Liver (tissue), 9 donors: ENCODE results near the gene HRH3. TPM values are rescaled to one million over a fixed set of nuclear protein-coding genes. Genes with fewer than 3 reads are reported as not detected.

ENCODE experiments used
- DNase-seq: peaks from one replicate; pipeline ENCODE4 v3.0.0-alpha.2; 2017; ENCODE audit warnings: low spot score
- H3K27ac ChIP-seq, 2 donors: one replicate each; pipeline ENCODE4 v1.7.0; 2013; ENCODE audit warnings: inconsistent platforms in 2 of 2, low read length in 2 of 2, control low read depth in 1 of 2, low read depth in 1 of 2, mild to moderate bottlenecking in 1 of 2
- H3K27me3 ChIP-seq, 4 donors: one replicate each; pipeline versions ENCODE4 v1.6.1 to v1.7.0; 2013; ENCODE audit warnings: low read length in 3 of 4, inconsistent platforms in 1 of 4, mild to moderate bottlenecking in 1 of 4, moderate library complexity in 1 of 4; ENCODE audit not compliant: control insufficient read depth in 4 of 4, insufficient read depth in 4 of 4
- H3K36me3 ChIP-seq, 4 donors: one replicate each; pipeline versions ENCODE4 v1.6.1 to v1.7.0; 2013; ENCODE audit warnings: low read length in 3 of 4, mild to moderate bottlenecking in 3 of 4, low read depth in 1 of 4, moderate library complexity in 1 of 4; ENCODE audit not compliant: control insufficient read depth in 4 of 4, insufficient read depth in 3 of 4
- H3K4me1 ChIP-seq, 4 donors: one replicate each; pipeline versions ENCODE4 v1.6.1 to v1.7.0; 2013; ENCODE audit warnings: low read length in 3 of 4, mild to moderate bottlenecking in 3 of 4, moderate library complexity in 1 of 4; ENCODE audit not compliant: control insufficient read depth in 4 of 4, insufficient read depth in 4 of 4
- H3K4me3 ChIP-seq, 3 donors: one replicate each; pipeline versions ENCODE4 v1.6.1 to v1.7.0; 2013; ENCODE audit warnings: low read length in 3 of 3, control low read depth in 1 of 3, low read depth in 1 of 3, mild to moderate bottlenecking in 1 of 3
- H3K9ac ChIP-seq, 2 donors: one replicate each; pipeline ENCODE4 v1.7.0; 2013; ENCODE audit warnings: low read length in 2 of 2, mild to moderate bottlenecking in 2 of 2, moderate library complexity in 2 of 2, control low read depth in 1 of 2, low read depth in 1 of 2
- H3K9me3 ChIP-seq, 4 donors: one replicate each; pipeline versions ENCODE4 v1.6.1 to v1.7.0; 2013; ENCODE audit warnings: low read length in 3 of 4; ENCODE audit not compliant: control insufficient read depth in 4 of 4
- EGR1 ChIP-seq, 2 donors: IDR thresholded peaks; 2 replicates each; pipeline ENCODE4 v1.6.1; 2016 to 2018; ENCODE audit warnings: antibody characterized with exemption in 2 of 2, low read depth in 2 of 2
- FOXA1 ChIP-seq: IDR thresholded peaks from 2 replicates; pipeline ENCODE4 v1.6.1; 2016; ENCODE audit warnings: antibody characterized with exemption
- FOXA2 ChIP-seq: IDR thresholded peaks from 2 replicates; pipeline ENCODE4 v1.6.1; 2016; ENCODE audit warnings: antibody characterized with exemption
- GABPA ChIP-seq, 2 donors: IDR thresholded peaks in 1 of 2; conservative IDR thresholded peaks in 1 of 2; 2 replicates each; pipeline ENCODE4 v1.6.1; 2016; ENCODE audit warnings: antibody characterized with exemption in 2 of 2, mild to moderate bottlenecking in 1 of 2, moderate library complexity in 1 of 2
- HNF4A ChIP-seq, 2 donors: conservative IDR thresholded peaks; 2 replicates each; pipeline ENCODE4 v1.6.1; 2016; ENCODE audit warnings: antibody characterized with exemption in 2 of 2, mild to moderate bottlenecking in 2 of 2
- HNF4G ChIP-seq: IDR thresholded peaks from 2 replicates; pipeline ENCODE4 v1.6.1; 2016; ENCODE audit warnings: antibody characterized with exemption
- JUND ChIP-seq, 2 donors: IDR thresholded peaks; 2 replicates each; pipeline ENCODE4 v1.6.1; 2016; ENCODE audit warnings: antibody characterized with exemption in 2 of 2
- NR2F2 ChIP-seq: IDR thresholded peaks from 2 replicates; pipeline ENCODE4 v1.6.1; 2016; ENCODE audit warnings: antibody characterized with exemption
- RAD21 ChIP-seq, 2 donors: IDR thresholded peaks; 2 replicates each; pipeline ENCODE4 v1.6.1; 2016; ENCODE audit warnings: antibody characterized with exemption in 2 of 2, mild to moderate bottlenecking in 2 of 2
- RXRA ChIP-seq, 2 donors: IDR thresholded peaks; 2 replicates each; pipeline ENCODE4 v1.6.1; 2017 to 2018; ENCODE audit warnings: antibody characterized with exemption in 2 of 2, mild to moderate bottlenecking in 1 of 2
- SP1 ChIP-seq: IDR thresholded peaks from 2 replicates; pipeline ENCODE4 v1.6.1; 2018; ENCODE audit warnings: antibody characterized with exemption, mild to moderate bottlenecking
- TAF1 ChIP-seq: conservative IDR thresholded peaks from 2 replicates; pipeline ENCODE4 v1.6.1; 2016; ENCODE audit warnings: antibody characterized with exemption, mild to moderate bottlenecking
- YY1 ChIP-seq: IDR thresholded peaks from 2 replicates; pipeline ENCODE4 v1.6.1; 2016; ENCODE audit warnings: antibody characterized with exemption, mild to moderate bottlenecking
- WGBS: extraction: QIAGEN DNeasy Blood & Tissue Kit; methylation state at CpG from one replicate; pipeline ENCODE4 v1.1.7; 2013; 5-methylcytosine and 5-hydroxymethylcytosine counted together
- polyA plus RNA-seq, 2 donors: library from polyadenylated mRNA; stranded (reverse) in 1 of 2; unstranded in 1 of 2; fragments of 200-250 nt in 1 of 2; fragments of >200 nt in 1 of 2; fragmentation: Nextera tagmentation in 1 of 2; extraction: Ambion mirVana in 1 of 2; gene quantifications; one replicate each; pipeline versions ENCODE4 v1.2.1 to v1.2.3, GENCODE V29; 2013 to 2015
- total RNA-seq, 2 donors: library from RNA; depleted of rRNA; stranded (reverse); fragments of >200 nt; gene quantifications; one replicate each; pipeline ENCODE4 v1.2.3, GENCODE V29; 2014
- TF ChIP-seq, protein P1 (sequence below): IDR thresholded peaks from 2 replicates; pipeline ENCODE4 v1.6.1; 2016; ENCODE audit warnings: antibody characterized with exemption
- TF ChIP-seq, protein P2 (sequence below): fragments of 150-350 bp; IDR thresholded peaks from 2 replicates; pipeline ENCODE4 v1.5.1; 2017; ENCODE audit warnings: improper control_type of control experiment, low read depth, low read length; ENCODE audit not compliant: missing input control
- TF ChIP-seq, protein P3 (sequence below): IDR thresholded peaks from 2 replicates; pipeline ENCODE4 v1.6.1; 2016; ENCODE audit warnings: antibody characterized with exemption
- TF ChIP-seq, protein P4 (sequence below): IDR thresholded peaks from 2 replicates; pipeline ENCODE4 v1.6.1; 2016; ENCODE audit warnings: antibody characterized with exemption
- donor health status: healthy.
- donor health status: healthy.
- donor health status: healthy.
- donor health status: healthy.
- donor health status: healthy.

HRH3 gene
- total and polyA plus RNA-seq, 4 donors: not detected

DNA sequence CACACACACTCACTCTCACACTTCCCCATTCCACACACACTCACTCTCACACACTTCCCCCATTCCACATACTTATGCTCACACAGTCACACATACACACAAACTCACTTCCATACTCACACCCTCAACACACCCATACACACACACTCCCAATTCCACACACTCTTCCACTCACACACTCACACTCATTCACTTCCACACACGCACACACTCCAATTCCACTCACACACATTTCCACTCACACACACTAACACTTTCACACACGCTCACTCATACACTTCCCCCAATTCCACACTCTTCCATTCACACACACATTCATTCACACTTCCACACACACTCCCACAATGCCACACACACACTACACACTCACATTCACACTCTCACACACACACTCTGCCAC, 10.2 kb upstream of the HRH3 start (continued):
- TF ChIP-seq RXRA (IDR thresholded peaks at IDR 0.05) (no peak), EGR1 (IDR thresholded peaks at IDR 0.05; ENCODE audit: low read depth in 2 of 2) (no peak), SP1 (no peak), RAD21 (IDR thresholded peaks at IDR 0.05) (no peak), YY1 (no peak), FOXA1 (no peak), NR2F2 (no peak), TAF1 (no peak)
- TF ChIP-seq, protein P1, sequence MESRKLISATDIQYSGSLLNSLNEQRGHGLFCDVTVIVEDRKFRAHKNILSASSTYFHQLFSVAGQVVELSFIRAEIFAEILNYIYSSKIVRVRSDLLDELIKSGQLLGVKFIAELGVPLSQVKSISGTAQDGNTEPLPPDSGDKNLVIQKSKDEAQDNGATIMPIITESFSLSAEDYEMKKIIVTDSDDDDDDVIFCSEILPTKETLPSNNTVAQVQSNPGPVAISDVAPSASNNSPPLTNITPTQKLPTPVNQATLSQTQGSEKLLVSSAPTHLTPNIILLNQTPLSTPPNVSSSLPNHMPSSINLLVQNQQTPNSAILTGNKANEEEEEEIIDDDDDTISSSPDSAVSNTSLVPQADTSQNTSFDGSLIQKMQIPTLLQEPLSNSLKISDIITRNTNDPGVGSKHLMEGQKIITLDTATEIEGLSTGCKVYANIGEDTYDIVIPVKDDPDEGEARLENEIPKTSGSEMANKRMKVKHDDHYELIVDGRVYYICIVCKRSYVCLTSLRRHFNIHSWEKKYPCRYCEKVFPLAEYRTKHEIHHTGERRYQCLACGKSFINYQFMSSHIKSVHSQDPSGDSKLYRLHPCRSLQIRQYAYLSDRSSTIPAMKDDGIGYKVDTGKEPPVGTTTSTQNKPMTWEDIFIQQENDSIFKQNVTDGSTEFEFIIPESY: no peak

DNA sequence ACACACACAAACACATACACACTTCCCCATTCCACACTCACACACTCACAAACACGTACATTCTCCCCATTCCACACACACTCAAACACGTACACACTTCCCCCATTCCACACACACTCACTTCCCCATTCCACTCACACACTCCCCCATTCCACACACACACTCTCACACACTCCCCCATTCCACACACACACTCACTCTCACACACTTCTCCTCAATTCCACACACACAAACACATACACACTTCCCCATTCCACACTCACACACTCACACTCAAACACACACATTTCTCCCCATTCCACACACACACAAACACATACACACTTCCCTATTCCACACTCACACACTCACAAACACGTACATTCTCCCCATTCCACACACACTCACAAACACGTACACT, 9.6 kb upstream of the HRH3 start:
- 68% methylated on average over 4 of the region's 4 CpGs for WGBS
- Histone ChIP-seq H3K4me1 (no peaks in the 10 kb centered on the region), H3K9me3 (no peaks in the 10 kb centered on the region), H3K4me3 (no peak overlapping the region), H3K27me3 (no peaks in the 10 kb centered on the region), H3K9ac (no peak overlapping the region), H3K36me3 (no peaks in the 10 kb centered on the region), H3K27ac (no peak overlapping the region)
- no peak for TF ChIP-seq EGR1 (IDR thresholded peaks at IDR 0.05; ENCODE audit: low read depth in 2 of 2)
- no peak for TF ChIP-seq GABPA (IDR thresholded peaks at IDR 0.05 in 1 of 2, conservative IDR thresholded peaks at IDR 0.05 in 1 of 2)
- no peak for TF ChIP-seq HNF4A (conservative IDR thresholded peaks at IDR 0.05)
- no peak for TF ChIP-seq RXRA (IDR thresholded peaks at IDR 0.05)
- TF ChIP-seq TAF1: no peak
- no peak for TF ChIP-seq HNF4G
- no peak for DNase-seq

DNA sequence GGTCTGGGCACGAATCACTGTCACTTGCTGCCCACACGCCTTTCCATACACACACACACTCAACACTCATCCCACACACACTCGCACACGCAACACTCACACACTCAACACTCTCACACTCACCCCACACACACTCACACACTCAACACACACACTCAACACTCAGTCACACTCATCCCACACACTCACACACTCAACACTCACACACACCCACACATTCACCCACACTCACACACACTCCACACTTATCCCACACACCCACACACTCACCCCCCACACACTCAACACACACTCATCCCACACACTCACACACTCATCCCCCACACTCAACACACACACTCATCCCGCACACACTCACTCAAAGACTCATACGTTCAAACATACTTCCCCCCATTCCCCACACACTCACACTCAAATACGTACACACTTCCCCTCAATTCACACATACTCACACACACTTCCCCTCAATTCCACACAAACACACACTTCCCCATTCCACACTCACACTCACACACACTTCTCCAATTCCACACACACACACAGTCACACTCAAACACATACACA, 9.0 kb upstream of the HRH3 start:
- Histone ChIP-seq H3K9ac (no peak overlapping the region), H3K4me1 (no peaks in the 10 kb centered on the region), H3K9me3 (no peaks in the 10 kb centered on the region), H3K27me3 (no peaks in the 10 kb centered on the region), H3K27ac (no peak overlapping the region), H3K4me3 (no peak overlapping the region), H3K36me3 (no peaks in the 10 kb centered on the region)
- TF ChIP-seq NR2F2 (no peak), JUND (IDR thresholded peaks at IDR 0.05) (no peak), EGR1 (IDR thresholded peaks at IDR 0.05; ENCODE audit: low read depth in 2 of 2) (no peak), GABPA (IDR thresholded peaks at IDR 0.05 in 1 of 2, conservative IDR thresholded peaks at IDR 0.05 in 1 of 2) (no peak), YY1 (no peak), FOXA2 (no peak)
- DNase-seq: no peak
- WGBS: 86% methylated on average over 7 of the region's 7 CpGs

DNA sequence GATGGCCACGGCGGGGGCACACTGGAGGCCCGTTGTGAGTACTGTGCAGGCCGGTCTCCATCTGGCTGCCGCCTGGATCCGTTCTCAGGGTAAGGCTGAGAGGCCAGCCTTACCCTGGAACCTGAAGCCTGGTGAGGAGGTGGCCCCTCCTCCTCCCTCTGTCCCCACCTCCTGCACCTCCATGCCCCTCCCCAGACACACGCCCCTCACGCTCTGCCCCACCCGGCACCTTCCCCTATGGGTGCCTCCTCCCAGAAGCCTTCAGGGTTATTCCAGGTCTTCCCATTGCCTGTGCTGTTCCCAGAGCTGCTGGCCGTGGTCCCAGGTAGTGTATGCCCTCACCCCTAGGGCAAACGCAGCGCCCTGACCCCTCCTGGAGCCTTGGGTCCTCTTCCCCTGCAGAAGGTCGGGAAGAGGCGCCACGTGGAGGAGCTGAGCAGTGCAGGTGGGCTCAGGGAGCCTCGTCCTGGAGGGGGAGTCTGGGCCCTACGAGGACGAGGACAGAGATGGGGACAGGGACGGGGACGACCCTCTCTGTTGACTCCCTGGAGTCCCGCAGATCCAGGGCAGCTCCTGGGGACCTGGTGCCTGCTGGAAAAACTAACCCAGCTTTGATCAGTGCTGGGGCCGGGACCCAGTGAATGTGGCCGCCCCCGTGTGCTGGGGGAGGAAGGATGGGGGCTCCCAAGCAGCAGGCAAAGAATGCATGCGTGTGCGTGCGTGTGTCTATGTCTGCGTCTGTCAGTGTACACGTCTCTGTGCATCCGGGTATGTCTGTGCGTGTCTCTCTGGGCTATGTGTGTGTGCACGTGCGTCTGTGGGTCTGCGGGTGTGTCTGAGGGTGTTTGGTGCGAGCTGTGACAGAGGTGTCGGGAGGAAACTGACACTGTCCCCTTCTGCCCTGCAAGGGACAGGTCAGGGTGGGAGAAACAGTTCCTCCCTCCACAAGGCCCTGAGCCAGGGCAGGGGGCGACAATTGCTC, 8.2 kb upstream of the HRH3 start:
- H3K27ac ChIP-seq: no peak overlapping the region
- H3K36me3 ChIP-seq: no peaks in the 10 kb centered on the region
- H3K9me3 ChIP-seq: no peaks in the 10 kb centered on the region
- no peak overlapping the region for H3K9ac ChIP-seq
- no peaks in the 10 kb centered on the region for H3K4me1 ChIP-seq
- no peaks in the 10 kb centered on the region for H3K27me3 ChIP-seq
- no peak overlapping the region for H3K4me3 ChIP-seq
- 53% methylated on average over 37 of the region's 37 CpGs for WGBS
- DNase-seq: no peak
- TF ChIP-seq, protein P2, sequence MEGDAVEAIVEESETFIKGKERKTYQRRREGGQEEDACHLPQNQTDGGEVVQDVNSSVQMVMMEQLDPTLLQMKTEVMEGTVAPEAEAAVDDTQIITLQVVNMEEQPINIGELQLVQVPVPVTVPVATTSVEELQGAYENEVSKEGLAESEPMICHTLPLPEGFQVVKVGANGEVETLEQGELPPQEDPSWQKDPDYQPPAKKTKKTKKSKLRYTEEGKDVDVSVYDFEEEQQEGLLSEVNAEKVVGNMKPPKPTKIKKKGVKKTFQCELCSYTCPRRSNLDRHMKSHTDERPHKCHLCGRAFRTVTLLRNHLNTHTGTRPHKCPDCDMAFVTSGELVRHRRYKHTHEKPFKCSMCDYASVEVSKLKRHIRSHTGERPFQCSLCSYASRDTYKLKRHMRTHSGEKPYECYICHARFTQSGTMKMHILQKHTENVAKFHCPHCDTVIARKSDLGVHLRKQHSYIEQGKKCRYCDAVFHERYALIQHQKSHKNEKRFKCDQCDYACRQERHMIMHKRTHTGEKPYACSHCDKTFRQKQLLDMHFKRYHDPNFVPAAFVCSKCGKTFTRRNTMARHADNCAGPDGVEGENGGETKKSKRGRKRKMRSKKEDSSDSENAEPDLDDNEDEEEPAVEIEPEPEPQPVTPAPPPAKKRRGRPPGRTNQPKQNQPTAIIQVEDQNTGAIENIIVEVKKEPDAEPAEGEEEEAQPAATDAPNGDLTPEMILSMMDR: no peak
- TF ChIP-seq HNF4A (conservative IDR thresholded peaks at IDR 0.05): peak in 1 of 2 donors; percentile 18
- TF ChIP-seq, protein P3, sequence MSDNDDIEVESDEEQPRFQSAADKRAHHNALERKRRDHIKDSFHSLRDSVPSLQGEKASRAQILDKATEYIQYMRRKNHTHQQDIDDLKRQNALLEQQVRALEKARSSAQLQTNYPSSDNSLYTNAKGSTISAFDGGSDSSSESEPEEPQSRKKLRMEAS: no peak
- TF ChIP-seq, protein P4, sequence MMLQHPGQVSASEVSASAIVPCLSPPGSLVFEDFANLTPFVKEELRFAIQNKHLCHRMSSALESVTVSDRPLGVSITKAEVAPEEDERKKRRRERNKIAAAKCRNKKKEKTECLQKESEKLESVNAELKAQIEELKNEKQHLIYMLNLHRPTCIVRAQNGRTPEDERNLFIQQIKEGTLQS: no peak
